ENCODE data around the gene PRXL2A.

The PRXL2A gene

DNA sequence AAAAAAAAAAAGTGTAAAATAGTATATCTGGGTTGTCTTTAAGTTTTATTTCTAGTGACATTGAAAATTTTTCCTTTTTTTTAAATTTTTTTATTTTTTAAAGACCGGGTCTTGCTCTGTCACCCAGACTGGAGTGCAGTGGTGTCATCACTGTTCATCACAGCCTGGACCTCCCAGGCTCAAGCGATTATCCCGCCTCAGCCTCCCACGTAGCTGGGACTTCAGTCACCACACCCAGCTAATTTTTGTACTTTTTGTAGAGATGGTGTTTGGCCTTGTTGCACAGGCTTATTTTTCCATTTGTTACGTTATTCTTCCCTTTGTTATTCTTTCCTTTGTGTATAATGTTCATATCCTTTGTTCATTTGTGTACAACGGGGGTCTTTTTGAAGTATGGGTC lies 75.9 kb downstream of the PRXL2A start:
- DNase-seq (ENCODE audit: extremely low read depth, low read depth), result no peak
- TF ChIP-seq, protein P1, sequence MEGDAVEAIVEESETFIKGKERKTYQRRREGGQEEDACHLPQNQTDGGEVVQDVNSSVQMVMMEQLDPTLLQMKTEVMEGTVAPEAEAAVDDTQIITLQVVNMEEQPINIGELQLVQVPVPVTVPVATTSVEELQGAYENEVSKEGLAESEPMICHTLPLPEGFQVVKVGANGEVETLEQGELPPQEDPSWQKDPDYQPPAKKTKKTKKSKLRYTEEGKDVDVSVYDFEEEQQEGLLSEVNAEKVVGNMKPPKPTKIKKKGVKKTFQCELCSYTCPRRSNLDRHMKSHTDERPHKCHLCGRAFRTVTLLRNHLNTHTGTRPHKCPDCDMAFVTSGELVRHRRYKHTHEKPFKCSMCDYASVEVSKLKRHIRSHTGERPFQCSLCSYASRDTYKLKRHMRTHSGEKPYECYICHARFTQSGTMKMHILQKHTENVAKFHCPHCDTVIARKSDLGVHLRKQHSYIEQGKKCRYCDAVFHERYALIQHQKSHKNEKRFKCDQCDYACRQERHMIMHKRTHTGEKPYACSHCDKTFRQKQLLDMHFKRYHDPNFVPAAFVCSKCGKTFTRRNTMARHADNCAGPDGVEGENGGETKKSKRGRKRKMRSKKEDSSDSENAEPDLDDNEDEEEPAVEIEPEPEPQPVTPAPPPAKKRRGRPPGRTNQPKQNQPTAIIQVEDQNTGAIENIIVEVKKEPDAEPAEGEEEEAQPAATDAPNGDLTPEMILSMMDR (IDR thresholded peaks at IDR 0.05; ENCODE audit: low read depth, low read length), result no peak

DNA sequence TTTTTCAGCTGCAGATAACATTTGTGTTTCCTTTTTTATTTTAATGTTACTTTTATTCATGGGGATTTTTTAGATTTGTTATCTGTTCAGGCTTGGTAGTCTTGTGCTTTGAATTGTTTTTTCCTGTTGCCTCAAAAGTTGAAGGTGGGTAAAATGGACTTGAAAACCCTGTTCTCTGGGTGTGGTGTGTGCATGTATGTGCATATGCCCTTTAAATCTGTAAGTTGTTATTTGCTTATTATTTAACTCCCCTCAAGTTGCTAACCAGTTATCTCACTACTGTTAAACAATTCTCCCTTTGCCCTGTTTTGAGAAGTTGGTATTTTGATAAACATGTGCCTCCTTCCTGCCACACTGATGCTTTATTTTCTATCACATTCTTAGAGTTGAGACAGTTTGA lies 76.3 kb downstream of the PRXL2A start:
- no peak for DNase-seq (ENCODE audit: extremely low read depth, low read depth)
- TF ChIP-seq, protein P1 (IDR thresholded peaks at IDR 0.05; ENCODE audit: low read depth, low read length), result no peak

DNA sequence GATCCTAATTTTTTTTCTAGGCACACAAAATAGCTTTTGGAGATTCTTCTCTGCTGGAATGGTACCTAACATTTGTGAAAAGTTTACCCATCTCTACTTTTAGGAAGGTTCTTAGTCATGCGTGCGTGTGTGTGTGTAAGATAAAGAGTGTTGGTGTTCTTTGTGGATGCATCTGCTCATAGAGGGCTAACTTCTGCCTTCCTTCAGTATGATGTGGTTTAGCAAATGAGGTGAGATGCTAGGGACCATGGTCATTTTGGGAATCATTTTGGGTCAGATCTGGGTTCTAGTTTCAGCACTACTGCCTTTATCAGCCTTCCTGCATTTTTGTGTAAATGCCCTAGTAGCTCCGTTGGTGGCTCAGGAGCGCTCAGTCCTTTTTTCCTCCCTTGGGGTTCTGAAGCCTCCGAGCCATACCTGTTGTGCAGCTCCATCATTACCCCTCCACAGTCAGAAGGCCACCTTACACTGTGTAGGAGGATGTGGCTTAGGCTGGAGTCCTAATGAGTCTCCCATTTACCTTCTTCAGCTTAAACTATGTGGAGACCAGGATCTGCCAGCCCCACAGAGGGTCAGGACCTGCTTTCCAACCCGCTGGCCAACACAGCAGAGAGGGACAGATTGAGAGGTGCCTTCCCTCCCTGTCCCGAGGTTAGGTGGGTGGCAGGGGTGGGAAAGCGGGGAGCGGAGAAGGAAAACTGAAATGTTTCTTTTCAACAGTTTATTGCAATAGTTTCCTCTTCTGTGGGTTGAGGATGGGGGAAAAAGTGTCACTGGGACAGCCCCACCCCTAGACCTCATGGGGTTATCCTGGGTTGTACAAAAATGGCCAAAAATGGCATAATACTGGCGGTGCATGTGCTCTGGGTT lies 77.0 kb downstream of the PRXL2A start:
- TF ChIP-seq, protein P1 (IDR thresholded peaks at IDR 0.05; ENCODE audit: low read depth, low read length), result no peak

DNA sequence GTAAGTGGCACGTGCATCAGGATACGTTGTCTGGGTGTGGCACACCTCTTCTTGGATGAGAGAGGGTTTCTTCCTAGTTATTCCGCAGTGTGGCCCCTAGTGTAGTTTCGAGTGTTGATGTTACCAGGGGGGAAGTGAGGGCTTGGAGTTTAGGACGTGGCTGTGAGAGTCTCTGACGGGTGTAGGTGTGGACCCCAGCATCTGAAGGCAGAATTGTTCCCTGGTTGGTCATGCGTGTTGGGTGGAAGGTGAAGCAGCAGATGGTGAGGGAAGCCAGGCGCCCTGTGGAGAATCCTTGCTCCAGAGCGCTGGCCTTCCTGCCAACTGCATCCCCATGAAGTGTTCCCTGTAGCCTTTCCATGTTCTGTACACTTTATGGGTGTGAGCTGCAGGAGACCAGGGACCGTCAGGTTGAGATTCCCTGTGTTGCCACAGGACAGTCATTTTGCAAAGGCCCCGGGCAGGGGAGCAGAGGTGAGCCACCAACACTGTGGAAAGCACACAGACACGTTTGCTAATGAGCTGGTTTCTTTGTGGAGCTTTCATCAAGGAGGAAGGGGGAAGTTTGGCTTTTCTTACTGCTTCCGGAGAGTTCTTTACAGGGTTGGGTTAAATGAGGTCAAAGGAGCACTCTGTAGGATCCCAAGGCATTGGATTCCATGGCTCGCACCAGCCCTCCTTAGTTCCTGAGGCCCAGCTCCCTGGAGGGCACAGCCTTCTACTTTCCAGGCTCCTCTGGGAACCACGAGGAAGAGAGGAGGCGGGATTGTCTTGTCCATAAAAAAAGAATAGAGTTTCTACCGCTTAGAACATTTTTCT lies 77.8 kb downstream of the PRXL2A start:
- no peak for DNase-seq (ENCODE audit: extremely low read depth, low read depth)
- TF ChIP-seq, protein P1 (IDR thresholded peaks at IDR 0.05; ENCODE audit: low read depth, low read length), result no peak

More for the DNA sequence above, 77.0 kb downstream of the PRXL2A start:
- no peak for DNase-seq (ENCODE audit: extremely low read depth, low read depth)
